ENCODE data around the gene HSBP1L1.

DNA sequence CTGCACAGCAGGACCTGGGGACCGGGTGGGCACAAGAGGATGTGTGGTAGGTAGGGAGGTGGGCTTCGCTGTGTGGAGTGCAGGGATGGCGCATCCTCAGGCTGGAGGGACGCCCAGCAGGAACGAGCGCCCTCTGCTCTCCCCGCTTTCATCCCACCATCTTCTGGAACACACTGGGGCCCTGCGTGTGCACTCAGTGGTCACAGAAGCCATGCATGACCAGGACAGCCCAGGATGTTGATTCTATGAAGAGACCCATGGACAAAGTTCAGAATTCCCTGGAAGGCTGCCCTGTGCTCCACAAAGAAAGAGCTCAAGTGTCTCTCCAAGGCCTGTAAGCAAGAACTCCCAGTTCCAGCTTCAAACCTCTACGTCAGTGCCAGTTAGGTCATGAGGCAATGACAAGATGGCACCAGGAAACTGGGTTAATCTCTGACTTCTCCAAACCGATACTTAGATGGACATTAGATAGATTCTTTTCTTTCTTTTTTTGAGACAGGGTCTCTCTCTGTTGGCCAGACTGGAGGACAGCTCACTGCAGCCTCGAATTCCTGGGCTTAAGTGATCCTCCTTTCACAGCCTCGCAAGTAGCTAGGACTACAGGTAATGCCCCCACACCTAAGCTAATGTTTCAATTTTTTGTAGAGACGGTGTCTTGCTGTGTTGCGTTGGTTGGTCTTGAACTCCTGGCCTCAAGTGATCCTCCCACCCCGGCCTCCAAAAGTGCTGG, 16.4 kb upstream of the HSBP1L1 start:
- TF ChIP-seq, protein P1, sequence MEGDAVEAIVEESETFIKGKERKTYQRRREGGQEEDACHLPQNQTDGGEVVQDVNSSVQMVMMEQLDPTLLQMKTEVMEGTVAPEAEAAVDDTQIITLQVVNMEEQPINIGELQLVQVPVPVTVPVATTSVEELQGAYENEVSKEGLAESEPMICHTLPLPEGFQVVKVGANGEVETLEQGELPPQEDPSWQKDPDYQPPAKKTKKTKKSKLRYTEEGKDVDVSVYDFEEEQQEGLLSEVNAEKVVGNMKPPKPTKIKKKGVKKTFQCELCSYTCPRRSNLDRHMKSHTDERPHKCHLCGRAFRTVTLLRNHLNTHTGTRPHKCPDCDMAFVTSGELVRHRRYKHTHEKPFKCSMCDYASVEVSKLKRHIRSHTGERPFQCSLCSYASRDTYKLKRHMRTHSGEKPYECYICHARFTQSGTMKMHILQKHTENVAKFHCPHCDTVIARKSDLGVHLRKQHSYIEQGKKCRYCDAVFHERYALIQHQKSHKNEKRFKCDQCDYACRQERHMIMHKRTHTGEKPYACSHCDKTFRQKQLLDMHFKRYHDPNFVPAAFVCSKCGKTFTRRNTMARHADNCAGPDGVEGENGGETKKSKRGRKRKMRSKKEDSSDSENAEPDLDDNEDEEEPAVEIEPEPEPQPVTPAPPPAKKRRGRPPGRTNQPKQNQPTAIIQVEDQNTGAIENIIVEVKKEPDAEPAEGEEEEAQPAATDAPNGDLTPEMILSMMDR (IDR thresholded peaks at IDR 0.05; ENCODE audit: low read depth, low read length, missing input control): no peak
- TF ChIP-seq MAX (IDR thresholded peaks at IDR 0.05): peak; percentile 79
- TF ChIP-seq RAD21 (IDR thresholded peaks at IDR 0.05): peak; percentile 35 to 53
- peak; percentile 81 to 83 for TF ChIP-seq JUND (IDR thresholded peaks at IDR 0.05)
- no peak for TF ChIP-seq REST (IDR thresholded peaks at IDR 0.05)
- TF ChIP-seq ATF3 (IDR thresholded peaks at IDR 0.05): peak; percentile 70
- peak; percentile 96 for TF ChIP-seq SP1 (IDR thresholded peaks at IDR 0.05)
- peak; percentile 88 for TF ChIP-seq YY1 (IDR thresholded peaks at IDR 0.05)
- TF ChIP-seq GABPA (IDR thresholded peaks at IDR 0.05 in 1 of 2, conservative IDR thresholded peaks at IDR 0.05 in 1 of 2): no peak
- TF ChIP-seq, protein P2, sequence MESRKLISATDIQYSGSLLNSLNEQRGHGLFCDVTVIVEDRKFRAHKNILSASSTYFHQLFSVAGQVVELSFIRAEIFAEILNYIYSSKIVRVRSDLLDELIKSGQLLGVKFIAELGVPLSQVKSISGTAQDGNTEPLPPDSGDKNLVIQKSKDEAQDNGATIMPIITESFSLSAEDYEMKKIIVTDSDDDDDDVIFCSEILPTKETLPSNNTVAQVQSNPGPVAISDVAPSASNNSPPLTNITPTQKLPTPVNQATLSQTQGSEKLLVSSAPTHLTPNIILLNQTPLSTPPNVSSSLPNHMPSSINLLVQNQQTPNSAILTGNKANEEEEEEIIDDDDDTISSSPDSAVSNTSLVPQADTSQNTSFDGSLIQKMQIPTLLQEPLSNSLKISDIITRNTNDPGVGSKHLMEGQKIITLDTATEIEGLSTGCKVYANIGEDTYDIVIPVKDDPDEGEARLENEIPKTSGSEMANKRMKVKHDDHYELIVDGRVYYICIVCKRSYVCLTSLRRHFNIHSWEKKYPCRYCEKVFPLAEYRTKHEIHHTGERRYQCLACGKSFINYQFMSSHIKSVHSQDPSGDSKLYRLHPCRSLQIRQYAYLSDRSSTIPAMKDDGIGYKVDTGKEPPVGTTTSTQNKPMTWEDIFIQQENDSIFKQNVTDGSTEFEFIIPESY (IDR thresholded peaks at IDR 0.05): peak; percentile 79
